ENCODE measurements around the gene ZFP36L2. TPM values are rescaled to one million over a fixed set of nuclear protein-coding genes. Genes with fewer than 3 reads are reported as not detected.

The ZFP36L2 gene
- total and polyA plus RNA-seq, 9 of the 15 experiments (the other 6 are each of a cell fraction or from before 2014, with no cell fraction given) = 4.1 to 60.6 (median 20.3) TPM

DNA sequence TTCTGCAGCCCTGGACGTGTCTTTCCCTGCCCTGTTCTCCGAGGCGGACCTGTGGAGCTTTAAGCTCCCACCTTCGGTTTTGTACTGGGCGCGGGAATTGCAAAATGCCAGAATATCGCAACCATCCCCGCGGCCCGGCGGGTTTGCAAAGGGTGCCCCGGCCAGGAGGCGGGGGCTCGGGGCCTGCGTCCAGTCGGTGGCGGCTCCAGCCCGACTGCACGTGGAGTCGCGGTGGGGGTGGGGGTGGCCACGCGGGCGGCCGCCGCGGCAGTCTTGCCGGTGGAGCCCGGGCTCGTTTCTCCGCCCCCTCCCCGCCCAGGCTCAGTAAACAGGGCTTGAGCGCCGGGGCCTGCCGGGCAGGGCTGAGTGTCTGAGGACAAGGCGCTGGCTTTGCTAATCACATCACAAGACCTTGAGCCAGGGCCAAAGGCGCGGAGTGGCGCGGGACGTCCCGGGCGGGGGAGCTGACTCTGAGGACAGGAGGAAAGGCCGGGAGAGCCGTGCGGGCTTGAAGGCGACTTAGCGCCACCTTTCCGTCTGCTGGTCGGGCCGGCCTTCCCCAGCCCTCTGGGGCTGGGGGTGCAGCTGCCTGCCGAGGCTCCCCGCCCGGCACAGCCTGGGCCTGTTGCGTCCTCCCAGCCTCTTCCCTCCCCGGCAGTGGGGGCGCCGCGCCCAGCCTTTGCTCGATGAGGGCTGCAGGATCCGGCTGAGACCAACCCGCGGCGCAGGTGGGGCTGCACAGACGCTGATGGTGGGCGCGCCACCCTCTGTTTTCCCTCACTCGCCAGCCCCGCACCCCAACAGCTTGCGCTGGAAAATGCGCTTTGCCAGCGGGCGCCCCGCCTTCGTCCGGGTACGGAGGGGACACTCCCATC, 786 bp upstream of the ZFP36L2 start (continued):
- TF ChIP-seq ZNF23 (CRISPR knock-in tag; IDR thresholded peaks at IDR 0.05) (no peak), ZNF263 (CRISPR knock-in tag; IDR thresholded peaks at IDR 0.05; ENCODE audit: borderline replicate concordance) (peak; percentile 8; the same call in 1 of the 2 replicates), SLC30A9 (CRISPR knock-in tag; IDR thresholded peaks at IDR 0.05) (no peak), ZBTB17 (CRISPR knock-in tag; IDR thresholded peaks at IDR 0.05) (peak; percentile 26; the same call in 1 of the 2 replicates), KDM4B (IDR thresholded peaks at IDR 0.05; ENCODE audit: borderline replicate concordance in 2 of 2, low read depth in 1 of 2) (no peak), KLF13 (tag; IDR thresholded peaks at IDR 0.05; ENCODE audit: borderline replicate concordance, low read depth) (peak; percentile 29; the same call in 1 of the 2 replicates), RFX7 (CRISPR knock-in tag; IDR thresholded peaks at IDR 0.05) (no peak), DPF2 (IDR thresholded peaks at IDR 0.05) (peak; percentile 50), ZNF408 (CRISPR knock-in tag; IDR thresholded peaks at IDR 0.05; ENCODE audit: low read depth) (no peak), SMAD3 (CRISPR knock-in tag; conservative IDR thresholded peaks at IDR 0.05) (no peak), ZNF436 (CRISPR knock-in tag; IDR thresholded peaks at IDR 0.05) (no peak), TAF9B (IDR thresholded peaks at IDR 0.05; ENCODE audit: partially characterized antibody) (no peak), SRF (CRISPR knock-in tag; IDR thresholded peaks at IDR 0.05) (no peak; a peak in 1 of 4 replicates), HDAC2 (IDR thresholded peaks at IDR 0.05) (peak; percentile 47; the same call in 1 of the 2 replicates), SMARCA5 (IDR thresholded peaks at IDR 0.05) (0 out of 2 replicates have a peak, but pooled peaks have one; percentile 16), ARID1B (IDR thresholded peaks at IDR 0.05) (peak; percentile 25), POLR2AphosphoS5 (IDR thresholded peaks at IDR 0.05; ENCODE audit: control insufficient read depth, insufficient read depth, low read depth, low read length) (no peak), NCOR1 (IDR thresholded peaks at IDR 0.05) (no peak), ZNF384 (IDR thresholded peaks at IDR 0.05; ENCODE audit: low read depth, low read length) (no peak), ZSCAN32 (CRISPR knock-in tag; IDR thresholded peaks at IDR 0.05) (no peak)
- TF ChIP-seq, protein P1, sequence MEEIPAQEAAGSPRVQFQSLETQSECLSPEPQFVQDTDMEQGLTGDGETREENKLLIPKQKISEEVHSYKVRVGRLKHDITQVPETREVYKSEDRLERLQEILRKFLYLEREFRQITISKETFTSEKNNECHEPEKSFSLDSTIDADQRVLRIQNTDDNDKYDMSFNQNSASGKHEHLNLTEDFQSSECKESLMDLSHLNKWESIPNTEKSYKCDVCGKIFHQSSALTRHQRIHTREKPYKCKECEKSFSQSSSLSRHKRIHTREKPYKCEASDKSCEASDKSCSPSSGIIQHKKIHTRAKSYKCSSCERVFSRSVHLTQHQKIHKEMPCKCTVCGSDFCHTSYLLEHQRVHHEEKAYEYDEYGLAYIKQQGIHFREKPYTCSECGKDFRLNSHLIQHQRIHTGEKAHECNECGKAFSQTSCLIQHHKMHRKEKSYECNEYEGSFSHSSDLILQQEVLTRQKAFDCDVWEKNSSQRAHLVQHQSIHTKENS (CRISPR knock-in tag; IDR thresholded peaks at IDR 0.05) = no peak
- TF ChIP-seq, protein P2, sequence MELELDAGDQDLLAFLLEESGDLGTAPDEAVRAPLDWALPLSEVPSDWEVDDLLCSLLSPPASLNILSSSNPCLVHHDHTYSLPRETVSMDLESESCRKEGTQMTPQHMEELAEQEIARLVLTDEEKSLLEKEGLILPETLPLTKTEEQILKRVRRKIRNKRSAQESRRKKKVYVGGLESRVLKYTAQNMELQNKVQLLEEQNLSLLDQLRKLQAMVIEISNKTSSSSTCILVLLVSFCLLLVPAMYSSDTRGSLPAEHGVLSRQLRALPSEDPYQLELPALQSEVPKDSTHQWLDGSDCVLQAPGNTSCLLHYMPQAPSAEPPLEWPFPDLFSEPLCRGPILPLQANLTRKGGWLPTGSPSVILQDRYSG (tag; conservative IDR thresholded peaks at IDR 0.05; ENCODE audit: low read depth) = no peak
- TF ChIP-seq, protein P3, sequence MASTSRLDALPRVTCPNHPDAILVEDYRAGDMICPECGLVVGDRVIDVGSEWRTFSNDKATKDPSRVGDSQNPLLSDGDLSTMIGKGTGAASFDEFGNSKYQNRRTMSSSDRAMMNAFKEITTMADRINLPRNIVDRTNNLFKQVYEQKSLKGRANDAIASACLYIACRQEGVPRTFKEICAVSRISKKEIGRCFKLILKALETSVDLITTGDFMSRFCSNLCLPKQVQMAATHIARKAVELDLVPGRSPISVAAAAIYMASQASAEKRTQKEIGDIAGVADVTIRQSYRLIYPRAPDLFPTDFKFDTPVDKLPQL (IDR thresholded peaks at IDR 0.05; ENCODE audit: extremely low read depth, insufficient read length) = no peak
- TF ChIP-seq, protein P4, sequence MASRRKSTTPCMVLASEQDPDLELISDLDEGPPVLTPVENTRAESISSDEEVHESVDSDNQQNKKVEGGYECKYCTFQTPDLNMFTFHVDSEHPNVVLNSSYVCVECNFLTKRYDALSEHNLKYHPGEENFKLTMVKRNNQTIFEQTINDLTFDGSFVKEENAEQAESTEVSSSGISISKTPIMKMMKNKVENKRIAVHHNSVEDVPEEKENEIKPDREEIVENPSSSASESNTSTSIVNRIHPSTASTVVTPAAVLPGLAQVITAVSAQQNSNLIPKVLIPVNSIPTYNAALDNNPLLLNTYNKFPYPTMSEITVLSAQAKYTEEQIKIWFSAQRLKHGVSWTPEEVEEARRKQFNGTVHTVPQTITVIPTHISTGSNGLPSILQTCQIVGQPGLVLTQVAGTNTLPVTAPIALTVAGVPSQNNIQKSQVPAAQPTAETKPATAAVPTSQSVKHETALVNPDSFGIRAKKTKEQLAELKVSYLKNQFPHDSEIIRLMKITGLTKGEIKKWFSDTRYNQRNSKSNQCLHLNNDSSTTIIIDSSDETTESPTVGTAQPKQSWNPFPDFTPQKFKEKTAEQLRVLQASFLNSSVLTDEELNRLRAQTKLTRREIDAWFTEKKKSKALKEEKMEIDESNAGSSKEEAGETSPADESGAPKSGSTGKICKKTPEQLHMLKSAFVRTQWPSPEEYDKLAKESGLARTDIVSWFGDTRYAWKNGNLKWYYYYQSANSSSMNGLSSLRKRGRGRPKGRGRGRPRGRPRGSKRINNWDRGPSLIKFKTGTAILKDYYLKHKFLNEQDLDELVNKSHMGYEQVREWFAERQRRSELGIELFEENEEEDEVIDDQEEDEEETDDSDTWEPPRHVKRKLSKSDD (conservative IDR thresholded peaks at IDR 0.05; ENCODE audit: low read length) = no peak

Measured in K562 (cell line).